Activated naive CD4-positive, alpha-beta T cell treated with anti-CD3 and anti-CD28 coated beads for 36 hours (primary cell): ENCODE measurements around the gene DIDO1. TPM values are rescaled to one million over a fixed set of nuclear protein-coding genes. Genes with fewer than 3 reads are reported as not detected.

Source experiments
- CTCF ChIA-PET: fragments of 350-600 bp; sonication (Branson Sonifier 250); formaldehyde crosslinking; loops from one replicate; lab custom pipeline; 2021; ENCODE audit warnings: antibody characterized with exemption; lab: Charles Lee
- DNase-seq: peaks from one replicate; pipeline ENCODE4 v3.0.0-alpha.2; 2020
- H3K27ac Mint-ChIP-seq: one replicate; pipeline ENCODE4 v1.8.0; 2021; ENCODE audit warnings: mild to moderate bottlenecking, mixed read lengths
- H3K27me3 Mint-ChIP-seq: one replicate; pipeline ENCODE4 v1.8.0; 2021; ENCODE audit warnings: low read depth, mixed read lengths
- H3K36me3 Mint-ChIP-seq: one replicate; pipeline ENCODE4 v1.8.0; 2021; ENCODE audit warnings: low read depth, mixed read lengths
- H3K4me1 Mint-ChIP-seq: one replicate; pipeline ENCODE4 v1.8.0; 2021; ENCODE audit warnings: low read depth, mixed read lengths
- H3K4me3 Mint-ChIP-seq: one replicate; pipeline ENCODE4 v1.8.0; 2021; ENCODE audit warnings: mild to moderate bottlenecking, moderate library complexity, mixed read lengths
- H3K9me3 Mint-ChIP-seq: one replicate; pipeline ENCODE4 v1.8.0; 2021; ENCODE audit warnings: mixed read lengths
- intact Hi-C: fragments of 100-400 bp; cut with micrococcal nuclease; formaldehyde crosslinking; loops from one replicate; pipeline ENCODE4 v1.15.1; 2023
- total RNA-seq, 2 experiments: library from RNA; stranded (reverse); gene quantifications; one replicate each; pipeline ENCODE4 v1.2.3, GENCODE V29; 2021

DIDO1 gene
- total RNA-seq, 2 experiments from 2014 or later = 49.5 to 50.3 TPM

- intact Hi-C loops = no loop called here
- Mint-ChIP-seq H3K36me3 (peaks cover 4% of the 10 kb centered on the region), H3K27me3 (no peaks in the 10 kb centered on the region), H3K4me1 (no peaks in the 10 kb centered on the region), H3K9me3 (no peaks in the 10 kb centered on the region), H3K27ac (no peak overlapping the region), H3K4me3 (no peak overlapping the region)
- CTCF ChIA-PET = no interaction called here
- no peak for DNase-seq
Observed at GRCh38 chr20:62844182-62844581, 82.1 kb downstream of the DIDO1 start.

GRCh38 chr20:62843656-62844055 lies 82.6 kb downstream of the DIDO1 start:
- Mint-ChIP-seq H3K4me3 (no peak overlapping the region), H3K27ac (peak overlapping the region; percentile 31), H3K4me1 (no peaks in the 10 kb centered on the region), H3K36me3 (peaks cover 4% of the 10 kb centered on the region), H3K9me3 (no peaks in the 10 kb centered on the region), H3K27me3 (no peaks in the 10 kb centered on the region)
- CTCF ChIA-PET = no interaction called here
- intact Hi-C loops = no loop called here
- no peak for DNase-seq

GRCh38 chr20:62841705-62842212 lies 84.5 kb downstream of the DIDO1 start:
- H3K9me3 Mint-ChIP-seq = no peaks in the 10 kb centered on the region
- H3K27ac Mint-ChIP-seq = no peak overlapping the region
- no peaks in the 10 kb centered on the region for H3K27me3 Mint-ChIP-seq
- H3K36me3 Mint-ChIP-seq = peaks cover 4% of the 10 kb centered on the region
- H3K4me3 Mint-ChIP-seq = no peak overlapping the region
- H3K4me1 Mint-ChIP-seq = no peaks in the 10 kb centered on the region
- no peak for DNase-seq
- intact Hi-C loops = no loop called here
- CTCF ChIA-PET = no interaction called here

GRCh38 chr20:62840244-62841197 lies 85.8 kb downstream of the DIDO1 start:
- Mint-ChIP-seq H3K4me3 (no peak overlapping the region), H3K4me1 (no peaks in the 10 kb centered on the region), H3K9me3 (no peaks in the 10 kb centered on the region), H3K27ac (no peak overlapping the region), H3K27me3 (no peaks in the 10 kb centered on the region), H3K36me3 (peaks cover 2% of the 10 kb centered on the region)
- intact Hi-C loops = no loop called here
- CTCF ChIA-PET = no interaction called here
- DNase-seq = no peak

GRCh38 chr20:62839816-62840215 lies 86.5 kb downstream of the DIDO1 start:
- Mint-ChIP-seq H3K36me3 (no peaks in the 10 kb centered on the region), H3K9me3 (no peaks in the 10 kb centered on the region), H3K4me1 (no peaks in the 10 kb centered on the region), H3K4me3 (no peak overlapping the region), H3K27me3 (no peaks in the 10 kb centered on the region), H3K27ac (no peak overlapping the region)
- no peak for DNase-seq
- intact Hi-C loops = no loop called here
- CTCF ChIA-PET = no interaction called here

GRCh38 chr20:62839261-62839660 lies 87.0 kb downstream of the DIDO1 start:
- no peak overlapping the region for H3K27ac Mint-ChIP-seq
- H3K4me1 Mint-ChIP-seq = no peaks in the 10 kb centered on the region
- no peaks in the 10 kb centered on the region for H3K36me3 Mint-ChIP-seq
- no peaks in the 10 kb centered on the region for H3K27me3 Mint-ChIP-seq
- H3K9me3 Mint-ChIP-seq = no peaks in the 10 kb centered on the region
- H3K4me3 Mint-ChIP-seq = no peak overlapping the region
- CTCF ChIA-PET = interaction anchor here (1.0 kb wide), 1 partner anchor 32 kb away, joined by 3 read pairs; no protein-coding TSS in a partner anchor
- no peak for DNase-seq
- intact Hi-C loops = no loop called here

GRCh38 chr20:62838128-62838891 lies 88.0 kb downstream of the DIDO1 start:
- no peak overlapping the region for H3K4me3 Mint-ChIP-seq
- H3K27ac Mint-ChIP-seq = no peak overlapping the region
- no peak for DNase-seq
- H3K36me3 Mint-ChIP-seq = no peaks in the 10 kb centered on the region
- intact Hi-C loops = no loop called here
- no peaks in the 10 kb centered on the region for H3K4me1 Mint-ChIP-seq
- no peaks in the 10 kb centered on the region for H3K9me3 Mint-ChIP-seq
- CTCF ChIA-PET = interaction anchor here (1.0 kb wide), 1 partner anchor 33 kb away, joined by 3 read pairs; no protein-coding TSS in a partner anchor
- no peaks in the 10 kb centered on the region for H3K27me3 Mint-ChIP-seq

GRCh38 chr20:62837790-62838127 lies 88.5 kb downstream of the DIDO1 start:
- H3K9me3 Mint-ChIP-seq = no peaks in the 10 kb centered on the region
- H3K27me3 Mint-ChIP-seq = no peaks in the 10 kb centered on the region
- no peak overlapping the region for H3K27ac Mint-ChIP-seq
- H3K4me1 Mint-ChIP-seq = no peaks in the 10 kb centered on the region
- H3K4me3 Mint-ChIP-seq = no peak overlapping the region
- DNase-seq = no peak
- CTCF ChIA-PET = no interaction called here
- H3K36me3 Mint-ChIP-seq = no peaks in the 10 kb centered on the region
- intact Hi-C loops = no loop called here

- Mint-ChIP-seq H3K9me3 (no peaks in the 10 kb centered on the region), H3K27ac (no peak overlapping the region), H3K4me3 (no peak overlapping the region), H3K36me3 (no peaks in the 10 kb centered on the region), H3K4me1 (no peaks in the 10 kb centered on the region), H3K27me3 (no peaks in the 10 kb centered on the region)
- no peak for DNase-seq
- intact Hi-C loops = no loop called here
- CTCF ChIA-PET = no interaction called here
Observed at GRCh38 chr20:62836967-62837490, 89.3 kb downstream of the DIDO1 start.

GRCh38 chr20:62835931-62836861 lies 90.1 kb downstream of the DIDO1 start:
- no peaks in the 10 kb centered on the region for H3K36me3 Mint-ChIP-seq
- H3K27ac Mint-ChIP-seq = no peak overlapping the region
- DNase-seq = no peak
- H3K9me3 Mint-ChIP-seq = no peaks in the 10 kb centered on the region
- CTCF ChIA-PET = interaction anchor here (1.5 kb wide), 1 partner anchor 13 kb away, joined by 5 read pairs; no protein-coding TSS in a partner anchor
- H3K4me3 Mint-ChIP-seq = no peak overlapping the region
- intact Hi-C loops = no loop called here
- H3K27me3 Mint-ChIP-seq = no peaks in the 10 kb centered on the region
- H3K4me1 Mint-ChIP-seq = no peaks in the 10 kb centered on the region

GRCh38 chr20:62834967-62835730 lies 91.2 kb downstream of the DIDO1 start:
- H3K4me1 Mint-ChIP-seq = no peaks in the 10 kb centered on the region
- intact Hi-C loops = no loop called here
- no peak overlapping the region for H3K27ac Mint-ChIP-seq
- no peaks in the 10 kb centered on the region for H3K27me3 Mint-ChIP-seq
- H3K4me3 Mint-ChIP-seq = no peak overlapping the region
- CTCF ChIA-PET = interaction anchor here (1.3 to 1.5 kb wide), 2 partner anchors 11 to 12 kb away, joined by 3 to 5 read pairs; no protein-coding TSS in a partner anchor
- no peaks in the 10 kb centered on the region for H3K36me3 Mint-ChIP-seq
- DNase-seq = no peak
- no peaks in the 10 kb centered on the region for H3K9me3 Mint-ChIP-seq
